HG03097 (cell line): ENCODE measurements around the gene HSPB9.

ENCODE experiments used
- ATAC-seq: cut with Tn5 transposase; IDR thresholded peaks from one replicate; pipeline ENCODE4 v1.9.1; 2021; ENCODE audit not compliant: unreplicated experiment, low FRiP score

Gene HSPB9

GRCh38 chr17:42122371-42123303 is at the start of gene HSPB9:
Gene HSPB9 (plus strand): TSS chr17:42122804. CDS start chr17:42122851, 47 bp downstream.
- ATAC-seq: no peak

GRCh38 chr17:42075789-42076188 is 46.8 kb upstream of the HSPB9 start:
- no peak for ATAC-seq

- no peak for ATAC-seq
These were observed 45.6 kb upstream of the HSPB9 start for GRCh38 chr17:42076797-42077559.

- ATAC-seq: no peak
These were observed 44.8 kb upstream of the HSPB9 start for GRCh38 chr17:42077755-42078154.

GRCh38 chr17:42078396-42079043 is 44.1 kb upstream of the HSPB9 start:
- ATAC-seq: no peak

- ATAC-seq: no peak
These were observed 43.1 kb upstream of the HSPB9 start for GRCh38 chr17:42079541-42079940.

- no peak for ATAC-seq
These were observed 41.0 kb upstream of the HSPB9 start for GRCh38 chr17:42081516-42082129.

- ATAC-seq: no peak
These were observed 35.4 kb upstream of the HSPB9 start for GRCh38 chr17:42087042-42087701.

- ATAC-seq: no peak
These were observed 34.6 kb upstream of the HSPB9 start for GRCh38 chr17:42087736-42088705.

GRCh38 chr17:42088736-42089135 is 33.9 kb upstream of the HSPB9 start:
- no peak for ATAC-seq

- no peak for ATAC-seq
These were observed 31.4 kb upstream of the HSPB9 start for GRCh38 chr17:42090964-42091790.

- ATAC-seq: no peak
These were observed 29.7 kb upstream of the HSPB9 start for GRCh38 chr17:42092939-42093338.

- no peak for ATAC-seq
These were observed 28.1 kb upstream of the HSPB9 start for GRCh38 chr17:42094375-42095069.

- no peak for ATAC-seq
These were observed 26.1 kb upstream of the HSPB9 start for GRCh38 chr17:42096360-42097111.

GRCh38 chr17:42097691-42098631 is 24.6 kb upstream of the HSPB9 start, which contains the start of gene ZNF385C:
Gene ZNF385C (minus strand): TSS chr17:42098473. CDS start chr17:42063056, 35,417 bp downstream.
- ATAC-seq: no peak
